HCT116 (cell line): ENCODE data around the gene SUMO1.

Experiments
- CEBPB ChIP-seq: IDR thresholded peaks from 2 replicates; pipeline ENCODE4 v1.6.1; 2012; ENCODE audit warnings: low read depth
- CTCF ChIP-seq, 3 experiments: fragments of 200-600 bp in 1 of 3; sonication (generic) in 1 of 3; IDR thresholded peaks in 2 of 3; conservative IDR thresholded peaks in 1 of 3; 2 replicates each; pipeline ENCODE4 v1.5.1; 2012 to 2017; ENCODE audit warnings: low read depth in 2 of 3, low read length in 2 of 3, antibody characterized with exemption in 1 of 3, borderline replicate concordance in 1 of 3, control low read depth in 1 of 3, mild to moderate bottlenecking in 1 of 3, mixed read lengths in 1 of 3, mixed run types in 1 of 3, moderate library complexity in 1 of 3; ENCODE audit not compliant: insufficient read depth in 1 of 3
- EZH2 ChIP-seq: fragments of 200-600 bp; sonication (generic); IDR thresholded peaks from 2 replicates; pipeline ENCODE4 v1.6.1; 2017; ENCODE audit warnings: antibody characterized with exemption, mixed run types
- POLR2A ChIP-seq: IDR thresholded peaks from 2 replicates; pipeline ENCODE4 v1.7.0; 2011; ENCODE audit warnings: borderline replicate concordance; ENCODE audit not compliant: insufficient read depth, insufficient read length; ENCODE audit errors: extremely low read depth
- POLR2AphosphoS5 ChIP-seq: IDR thresholded peaks from 2 replicates; pipeline ENCODE4 v1.6.1; 2011; ENCODE audit warnings: mild to moderate bottlenecking, low read depth, low read length, moderate library complexity
- SIN3A ChIP-seq: IDR thresholded peaks from 2 replicates; pipeline ENCODE4 v1.6.1; 2012; ENCODE audit warnings: low read depth
- SP1 ChIP-seq: IDR thresholded peaks from 2 replicates; pipeline ENCODE4 v1.6.1; 2012; ENCODE audit warnings: low read depth
- ZBTB33 ChIP-seq: IDR thresholded peaks from 2 replicates; pipeline ENCODE4 v1.6.1; 2011; ENCODE audit warnings: mild to moderate bottlenecking, low read length, moderate library complexity; ENCODE audit not compliant: insufficient replicate concordance; ENCODE audit errors: extremely low read depth
- ZFX ChIP-seq: fragments of 450-650 bp; IDR thresholded peaks from 2 replicates; pipeline ENCODE4 v1.6.1; 2017

GRCh38 chr2:202208526-202208925, 29.9 kb downstream of the SUMO1 start:
- TF ChIP-seq EZH2 (no peak), POLR2A (no peak), CTCF (IDR thresholded peaks at IDR 0.05 in 2 of 3, conservative IDR thresholded peaks at IDR 0.05 in 1 of 3; ENCODE audit: borderline replicate concordance in 1 of 3, insufficient read depth in 1 of 3, low read depth in 2 of 3, low read length in 2 of 3) (no peak), CEBPB (no peak), ZFX (no peak), POLR2AphosphoS5 (no peak), ZBTB33 (no peak), SIN3A (no peak), SP1 (no peak)
